Measurements from ENCODE around the gene PPP1R14D.

- TF ChIP-seq POLR2A (IDR thresholded peaks at IDR 0.05) = no peak
- TF ChIP-seq CTCF (IDR thresholded peaks at IDR 0.05) = no peak
Measured at GRCh38 chr15:40803076-40803475, 25.4 kb downstream of the PPP1R14D start.

Data from thyroid gland (tissue), 4 donors.